HG03469 (cell line): ENCODE measurements around the gene INHA.

Experiments
- ATAC-seq: cut with Tn5 transposase; IDR thresholded peaks from one replicate; pipeline ENCODE4 v1.9.1; 2021; ENCODE audit warnings: mild to moderate bottlenecking, moderate library complexity, moderate number of reproducible peaks; ENCODE audit not compliant: unreplicated experiment

INHA gene

GRCh38 chr2:219557320-219557719, 14.8 kb upstream of the INHA start:
- ATAC-seq, result no peak

GRCh38 chr2:219557791-219558785, 14.0 kb upstream of the INHA start:
- no peak for ATAC-seq

GRCh38 chr2:219559156-219559915, 12.8 kb upstream of the INHA start:
- no peak for ATAC-seq

- ATAC-seq, result no peak
Measured at GRCh38 chr2:219560037-219560892, 11.8 kb upstream of the INHA start.

- ATAC-seq, result no peak
Measured at GRCh38 chr2:219560893-219561178, 11.3 kb upstream of the INHA start.

- ATAC-seq, result no peak
Measured at GRCh38 chr2:219561179-219562048, 10.7 kb upstream of the INHA start.

- no peak for ATAC-seq
Measured at GRCh38 chr2:219562049-219563020, 9.8 kb upstream of the INHA start.

- no peak for ATAC-seq
Measured at GRCh38 chr2:219563271-219563928, 8.7 kb upstream of the INHA start.

- no peak for ATAC-seq
Measured at GRCh38 chr2:219565130-219566080, 6.7 kb upstream of the INHA start.

GRCh38 chr2:219566640-219567039, 5.5 kb upstream of the INHA start:
- ATAC-seq, result no peak

GRCh38 chr2:219567131-219567530, 5.0 kb upstream of the INHA start:
- ATAC-seq, result no peak

- ATAC-seq, result no peak
Measured at GRCh38 chr2:219567791-219568361, 4.2 kb upstream of the INHA start.

- no peak for ATAC-seq
Measured at GRCh38 chr2:219569041-219569440, 3.1 kb upstream of the INHA start.

- no peak for ATAC-seq
Measured at GRCh38 chr2:219569635-219570034, 2.5 kb upstream of the INHA start.

GRCh38 chr2:219570194-219570923, 1.8 kb upstream of the INHA start:
- ATAC-seq, result no peak

GRCh38 chr2:219570924-219571310, 1.2 kb upstream of the INHA start:
- no peak for ATAC-seq
